Keratinocyte (primary cell): ENCODE measurements around the gene CNNM3. TPM values are rescaled to one million over a fixed set of nuclear protein-coding genes. Genes with fewer than 3 reads are reported as not detected.

Experiments used
- DNase-seq: peaks from one replicate; pipeline ENCODE4 v3.0.0-alpha.2; 2011; ENCODE audit warnings: low read depth, missing footprints, low spot score
- FAIRE-seq: peaks from 2 replicates; lab custom pipeline; 2011; peaks lifted over from hg19 to GRCh38; lab: Jason Lieb, UNC
- H2AFZ ChIP-seq: 2 replicates; pipeline ENCODE4 v1.6.0; 2012; ENCODE audit warnings: low read length, control low read depth, inconsistent platforms; ENCODE audit not compliant: control insufficient read depth
- H3K27ac ChIP-seq: 2 replicates; pipeline ENCODE4 v1.5.1; 2011; ENCODE audit warnings: low read length; ENCODE audit not compliant: control insufficient read depth, insufficient read depth
- H3K27me3 ChIP-seq: 3 replicates; pipeline ENCODE4 v1.6.0; 2011; ENCODE audit warnings: low read length; ENCODE audit not compliant: control insufficient read depth, insufficient read depth; ENCODE audit errors: extremely low read depth
- H3K36me3 ChIP-seq, 2 experiments: 2 replicates in 1 of 2; 3 replicates in 1 of 2; pipeline ENCODE4 v1.5.1; 2011; ENCODE audit warnings: low read length in 2 of 2, mild to moderate bottlenecking in 1 of 2; ENCODE audit not compliant: control insufficient read depth in 2 of 2, insufficient read depth in 2 of 2; ENCODE audit errors: extremely low read depth in 1 of 2
- H3K4me1 ChIP-seq: 3 replicates; pipeline ENCODE4 v1.5.1; 2011; ENCODE audit warnings: low read length; ENCODE audit not compliant: control insufficient read depth, insufficient read depth; ENCODE audit errors: extremely low read depth
- H3K4me2 ChIP-seq: 3 replicates; pipeline ENCODE4 v1.6.0; 2011; ENCODE audit warnings: low read depth, low read length; ENCODE audit not compliant: control insufficient read depth, insufficient read depth; ENCODE audit errors: extremely low read depth
- H3K4me3 ChIP-seq, 3 experiments: fragments of 200-600 bp in 1 of 3; sonication (generic) in 1 of 3; 2 replicates in 2 of 3; 3 replicates in 1 of 3; pipeline ENCODE4 v1.5.1; 2011 to 2016; ENCODE audit warnings: low read length in 3 of 3, mild to moderate bottlenecking in 3 of 3, control low read depth in 2 of 3, inconsistent platforms in 1 of 3, low read depth in 1 of 3, mixed read lengths in 1 of 3, mixed run types in 1 of 3, moderate library complexity in 1 of 3; ENCODE audit not compliant: control insufficient read depth in 2 of 3, insufficient read depth in 2 of 3; ENCODE audit errors: extremely low read depth in 1 of 3
- H3K79me2 ChIP-seq: 2 replicates; pipeline ENCODE4 v1.6.0; 2012; ENCODE audit warnings: low read length; ENCODE audit not compliant: control insufficient read depth, insufficient read depth
- H3K9ac ChIP-seq: 3 replicates; pipeline ENCODE4 v1.6.0; 2011; ENCODE audit warnings: low read length; ENCODE audit not compliant: control insufficient read depth, insufficient read depth; ENCODE audit errors: extremely low read depth
- H3K9me1 ChIP-seq: 3 replicates; pipeline ENCODE4 v1.6.0; 2011; ENCODE audit warnings: low read length; ENCODE audit not compliant: control insufficient read depth, insufficient read depth; ENCODE audit errors: extremely low read depth
- H3K9me3 ChIP-seq: 2 replicates; pipeline ENCODE4 v1.5.1; 2012; ENCODE audit warnings: low read depth, low read length; ENCODE audit not compliant: control insufficient read depth
- H4K20me1 ChIP-seq: 3 replicates; pipeline ENCODE4 v1.6.0; 2011; ENCODE audit warnings: low read length; ENCODE audit not compliant: control insufficient read depth, insufficient read depth; ENCODE audit errors: extremely low read depth
- CTCF ChIP-seq, 3 experiments: IDR thresholded peaks in 1 of 3; conservative IDR thresholded peaks in 1 of 3; optimal IDR thresholded peaks in 1 of 3; 2 replicates in 2 of 3; 3 replicates in 1 of 3; pipeline versions ENCODE3 to v1.5.1; 2011; ENCODE audit warnings: low read length in 3 of 3, mild to moderate bottlenecking in 3 of 3, moderate library complexity in 2 of 3, control low read depth in 1 of 3, inconsistent platforms in 1 of 3; ENCODE audit not compliant: insufficient read depth in 2 of 3; ENCODE audit errors: extremely low read depth in 1 of 3
- EZH2 ChIP-seq: IDR thresholded peaks from one replicate; pipeline ENCODE4 v1.6.1; 2012; ENCODE audit warnings: inconsistent platforms, mild to moderate bottlenecking, low read length, moderate library complexity
- dilution Hi-C: fragments of 300-500 bp; cut with MboI; formaldehyde crosslinking; loops from one replicate; pipeline ENCODE4 v1.7.0; 2020; ENCODE audit warnings: low sequenced_read_pairs; ENCODE audit not compliant: extremely low pct_ligation_motif_present
- polyA plus RNA-seq, 5 experiments: library from polyadenylated mRNA; depleted of rRNA in 3 of 5; stranded (reverse) in 3 of 5; stranded (forward) in 1 of 5; unstranded in 1 of 5; fragments of >200 nt; gene quantifications; 1 replicate in 1 of 5; 2 replicates in 3 of 5; 3 replicates in 1 of 5; pipeline versions ENCODE4 v1.2.1 to v1.2.3, GENCODE V29; 2011 to 2012; ENCODE audit warnings: missing spikeins in 2 of 5, low read depth in 1 of 5, low replicate concordance in 1 of 5

CNNM3 gene
- polyA plus RNA-seq, 1 donor (not counting 4 experiments of a cell fraction or from before 2014, with no cell fraction given), result 2.3 TPM

GRCh38 chr2:96877042-96877451 lies 61.0 kb downstream of the CNNM3 start:
- Histone ChIP-seq H3K4me1 (peaks cover 28% of the 10 kb centered on the region), H3K27ac (no peak overlapping the region)
- no peak for FAIRE-seq

GRCh38 chr2:96877631-96878092 lies 61.6 kb downstream of the CNNM3 start:
- Histone ChIP-seq H3K9me1 (peaks cover 3% of the 10 kb centered on the region), H3K4me2 (no peak overlapping the region), H3K9ac (no peak overlapping the region), H3K27ac (no peak overlapping the region), H3K4me3 (no peak overlapping the region), H3K79me2 (no peaks in the 10 kb centered on the region), H3K27me3 (peaks cover 3% of the 10 kb centered on the region), H2AFZ (no peak overlapping the region), H4K20me1 (no peaks in the 10 kb centered on the region), H3K36me3 (no peaks in the 10 kb centered on the region), H3K4me1 (peaks cover 32% of the 10 kb centered on the region), H3K9me3 (no peaks in the 10 kb centered on the region)
- DNase-seq (no peak), FAIRE-seq (no peak)
- dilution Hi-C loops, result no loop called here
- no peak for TF ChIP-seq CTCF (optimal IDR thresholded peaks at IDR 0.05 in 1 of 3, IDR thresholded peaks at IDR 0.05 in 1 of 3, conservative IDR thresholded peaks at IDR 0.05 in 1 of 3; ENCODE audit: extremely low read depth in 1 of 3, insufficient read depth in 2 of 3, low read length in 3 of 3)
- no peak for TF ChIP-seq EZH2

More at GRCh38 chr2:96877042-96877451, 61.0 kb downstream of the CNNM3 start:
- no peaks in the 10 kb centered on the region for H4K20me1 ChIP-seq
- H3K79me2 ChIP-seq, result no peaks in the 10 kb centered on the region
- no peak for DNase-seq
- peaks cover 3% of the 10 kb centered on the region for H3K27me3 ChIP-seq
- peaks cover 3% of the 10 kb centered on the region for H3K9me1 ChIP-seq
- H3K9me3 ChIP-seq, result no peaks in the 10 kb centered on the region
- TF ChIP-seq CTCF (optimal IDR thresholded peaks at IDR 0.05 in 1 of 3, IDR thresholded peaks at IDR 0.05 in 1 of 3, conservative IDR thresholded peaks at IDR 0.05 in 1 of 3; ENCODE audit: extremely low read depth in 1 of 3, insufficient read depth in 2 of 3, low read length in 3 of 3) (no peak), EZH2 (no peak)
- H3K36me3 ChIP-seq, result no peaks in the 10 kb centered on the region
- dilution Hi-C loops, result no loop called here
- H2AFZ ChIP-seq, result no peak overlapping the region
- no peak overlapping the region for H3K4me3 ChIP-seq
- no peak overlapping the region for H3K4me2 ChIP-seq
- H3K9ac ChIP-seq, result no peak overlapping the region
